ENCODE results near the gene TFPT. TPM values are rescaled to one million over a fixed set of nuclear protein-coding genes. Genes with fewer than 3 reads are reported as not detected.
"Not testable (repeated sequence)": the region's sequence is repeated elsewhere in the genome, so short reads cannot be mapped to it uniquely, and the experiment has no call there.

Gene TFPT
- total RNA-seq, 1 experiment from 2014 or later: 45.4 TPM

GRCh38 chr19:54095859-54096616 lies 19.4 kb downstream of the TFPT start:
- ChIA-PET POLR2A (interaction anchor here (0.6 to 0.7 kb wide), 2 partner anchors 48 to 208 kb away, joined by 3 read pairs; no protein-coding TSS in a partner anchor), CTCF (interaction anchor here (0.5 to 1.1 kb wide), 3 partner anchors 14 to 269 kb away, joined by 4 to 7 read pairs (median 4); partner anchors contain the start of gene TARM1)
- in situ Hi-C loops (cut with HindIII; ENCODE audit: low pct_unique_long_range_greater_than_20kb, low sequenced_read_pairs); DNase-seq (ENCODE audit: low read depth, low spot score); H3K36me3 ChIP-seq (ENCODE audit: control insufficient read depth, insufficient read depth, low read length); H3K27me3 ChIP-seq (ENCODE audit: control insufficient read depth, insufficient read depth, low read length); H3K9me3 ChIP-seq (ENCODE audit: control insufficient read depth, insufficient read depth, low read depth, low read length): not testable (repeated sequence)
- intact Hi-C loops (cut with micrococcal nuclease; ENCODE audit: unreplicated experiment): loop anchor here (5.0 kb wide), 1 partner anchor 64 kb away; no protein-coding TSS in a partner anchor
- peak overlapping the region; percentile 45 to 74 for H3K4me3 ChIP-seq (ENCODE audit: low read depth in 2 of 2, low read length in 2 of 2)
- peak overlapping the region; percentile 89 for H3K27ac ChIP-seq (ENCODE audit: low read length)
- H3K4me1 ChIP-seq (ENCODE audit: control insufficient read depth, insufficient read depth, low read length): peaks cover 16% of the 10 kb centered on the region
- BruUV-seq (replicated peaks): TSS peak; percentile 92
- peak; percentile 79 for ATAC-seq
- TF ChIP-seq POLR2AphosphoS5 (IDR thresholded peaks at IDR 0.05; ENCODE audit: low read depth, low read length) (peak; percentile 35; the same call in 1 of the 2 replicates), SIN3A (IDR thresholded peaks at IDR 0.05; ENCODE audit: borderline replicate concordance, insufficient read depth, low read depth, low read length) (peak; percentile 63; the same call in 1 of the 2 replicates)

- Histone ChIP-seq H3K4me1 (ENCODE audit: control insufficient read depth, insufficient read depth, low read length) (peaks cover 14% of the 10 kb centered on the region), H3K36me3 (ENCODE audit: control insufficient read depth, insufficient read depth, low read length) (no peaks in the 10 kb centered on the region), H3K9me3 (ENCODE audit: control insufficient read depth, insufficient read depth, low read depth, low read length) (peaks cover 4% of the 10 kb centered on the region; the same call in 1 of the 2 replicates), H3K4me3 (ENCODE audit: low read depth in 2 of 2, low read length in 2 of 2) (peak overlapping the region; percentile 45 to 74), H3K27ac (ENCODE audit: low read length) (peak overlapping the region; percentile 89), H3K27me3 (ENCODE audit: control insufficient read depth, insufficient read depth, low read length) (no peaks in the 10 kb centered on the region)
- BruUV-seq (replicated peaks): no TSS peak
- peak; percentile 3; the same call in 1 of the 2 replicates for ATAC-seq
- intact Hi-C loops (cut with micrococcal nuclease; ENCODE audit: unreplicated experiment) (loop anchor here (5.0 kb wide), 1 partner anchor 63 kb away; no protein-coding TSS in a partner anchor), in situ Hi-C loops (cut with HindIII; ENCODE audit: low pct_unique_long_range_greater_than_20kb, low sequenced_read_pairs) (no loop called here)
- CTCF ChIA-PET: interaction anchor here (0.5 to 1.1 kb wide), 4 partner anchors 13 to 436 kb away, joined by 4 to 7 read pairs (median 4); partner anchors contain the start of gene TARM1
- POLR2A ChIA-PET: interaction anchor here (0.5 to 0.7 kb wide), 3 partner anchors 48 to 236 kb away, joined by 3 to 7 read pairs (median 3); no protein-coding TSS in a partner anchor
- DNase-seq (ENCODE audit: low read depth, low spot score): no peak
- TF ChIP-seq SIN3A (IDR thresholded peaks at IDR 0.05; ENCODE audit: borderline replicate concordance, insufficient read depth, low read depth, low read length) (no peak), POLR2AphosphoS5 (IDR thresholded peaks at IDR 0.05; ENCODE audit: low read depth, low read length) (no peak), TCF7L2 (IDR thresholded peaks at IDR 0.05; ENCODE audit: low read depth, low read length) (no peak), CTCF (IDR thresholded peaks at IDR 0.05) (no peak), REST (IDR thresholded peaks at IDR 0.05; ENCODE audit: insufficient read depth in 1 of 2, low read depth in 2 of 2, low read length in 1 of 2) (no peak)
Measured at GRCh38 chr19:54095136-54095858, 20.2 kb downstream of the TFPT start.
